HL-60 (cell line): ENCODE data around the gene FARS2.

Experiments
- CTCF ChIP-seq: IDR thresholded peaks from one replicate; pipeline ENCODE4 v1.5.1; 2011; ENCODE audit warnings: low read length, control low read depth, inconsistent platforms; ENCODE audit not compliant: insufficient read depth
- GABPA ChIP-seq: IDR thresholded peaks from 2 replicates; pipeline ENCODE4 v1.6.1; 2012; ENCODE audit warnings: low read depth
- REST ChIP-seq: IDR thresholded peaks from 2 replicates; pipeline ENCODE4 v1.6.1; 2012; ENCODE audit warnings: low read depth; ENCODE audit not compliant: insufficient replicate concordance
- SPI1 ChIP-seq: IDR thresholded peaks from 2 replicates; pipeline ENCODE4 v1.6.1; 2012; ENCODE audit warnings: low read depth, mild to moderate bottlenecking, borderline replicate concordance

GRCh38 chr6:5582762-5583161 is 321.4 kb downstream of the FARS2 start:
- TF ChIP-seq REST (no peak), GABPA (no peak), CTCF (no peak), SPI1 (no peak)
